Measurements from ENCODE around the gene ZCCHC7.

GRCh38 chr9:37094751-37095150 is 25.6 kb upstream of the ZCCHC7 start:
- no peak for TF ChIP-seq REST (IDR thresholded peaks at IDR 0.05; ENCODE audit: insufficient replicate concordance, low read depth)
- TF ChIP-seq POLR2AphosphoS5 (IDR thresholded peaks at IDR 0.05; ENCODE audit: low read depth), result no peak
- TF ChIP-seq CTCF (IDR thresholded peaks at IDR 0.05; ENCODE audit: insufficient read depth, low read length), result no peak

Measured in HL-60 (cell line).